Ovary (tissue), 3 donors: ENCODE measurements around the gene TSPAN2.

Experiments used
- CTCF ChIP-seq, 3 donors: fragments of 450-650 bp in 2 of 3; fragments of 200-600 bp in 1 of 3; IDR thresholded peaks; one replicate each; pipeline versions ENCODE4 v1.5.1 to v1.8.0; 2016 to 2022; ENCODE audit warnings: antibody characterized with exemption in 3 of 3, mild to moderate bottlenecking in 1 of 3
- EP300 ChIP-seq: sonication (generic); formaldehyde crosslinking; IDR thresholded peaks from one replicate; pipeline ENCODE4 v1.6.1; 2017; ENCODE audit warnings: antibody characterized with exemption
- donor health status: DM: no; HTN: no; CAD: no.

- TF ChIP-seq CTCF (IDR thresholded peaks at IDR 0.05) (no peak), EP300 (no peak)
Measured at GRCh38 chr1:115116512-115116911, 27.2 kb upstream of the TSPAN2 start.
